ENCODE measurements around the gene LCE4A. TPM values are rescaled to one million over a fixed set of nuclear protein-coding genes. Genes with fewer than 3 reads are reported as not detected.
"Not testable (repeated sequence)": the region's sequence is repeated elsewhere in the genome, so short reads cannot be mapped to it uniquely, and the experiment has no call there.

The LCE4A gene, protein sequence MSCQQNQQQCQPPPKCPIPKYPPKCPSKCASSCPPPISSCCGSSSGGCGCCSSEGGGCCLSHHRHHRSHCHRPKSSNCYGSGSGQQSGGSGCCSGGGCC
- total RNA-seq (2014; rRNA removed; shearing (Covaris generic)) = not detected in 2 replicates

DNA sequence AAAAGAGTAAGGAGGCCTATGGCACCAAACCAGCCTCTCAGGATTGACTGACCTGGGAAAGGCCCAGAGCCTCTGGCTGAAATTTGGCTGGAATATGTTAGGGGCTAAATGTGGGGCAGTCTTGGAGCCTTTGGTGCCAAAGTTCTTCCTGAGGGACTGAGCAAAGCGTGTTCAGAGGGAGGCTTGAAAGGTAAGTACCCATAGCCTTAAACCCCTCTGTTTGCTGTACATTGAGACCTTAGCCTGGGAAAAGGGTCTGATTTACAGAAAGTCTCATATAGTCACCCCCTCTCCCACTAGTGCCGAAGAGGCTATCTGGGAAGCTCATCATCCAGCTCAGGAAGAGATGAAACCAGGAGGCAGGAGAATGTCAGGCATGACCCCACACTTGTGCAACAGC, at the start of gene LCE4A:
TSS of gene LCE4A (plus strand) at position 301 of the 400 bp plus-strand sequence. CDS start 916 bp downstream, outside the sequence.
- DNase-seq (ENCODE audit: low read depth) = no peak

DNA sequence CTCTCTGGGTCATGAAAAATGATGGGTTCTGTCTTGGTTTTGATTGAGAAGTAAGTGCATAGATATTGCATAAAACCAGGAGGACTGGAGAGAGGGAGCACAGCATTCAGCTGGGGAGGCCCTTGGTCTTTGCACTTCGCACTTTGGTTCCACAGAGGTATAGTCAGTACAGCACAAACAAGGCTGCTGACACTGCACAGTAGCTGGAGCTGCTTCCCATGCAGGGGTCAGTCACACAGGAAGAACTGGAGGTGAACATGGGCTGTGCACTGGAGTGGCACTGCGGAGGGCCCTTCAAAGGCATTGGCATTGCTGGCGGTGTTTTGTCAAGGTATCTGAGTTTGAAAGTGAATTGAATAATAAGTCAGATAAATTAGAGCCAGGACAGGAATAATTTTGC, 49.3 kb upstream of the LCE4A start:
- no peak for DNase-seq (ENCODE audit: low read depth)

DNA sequence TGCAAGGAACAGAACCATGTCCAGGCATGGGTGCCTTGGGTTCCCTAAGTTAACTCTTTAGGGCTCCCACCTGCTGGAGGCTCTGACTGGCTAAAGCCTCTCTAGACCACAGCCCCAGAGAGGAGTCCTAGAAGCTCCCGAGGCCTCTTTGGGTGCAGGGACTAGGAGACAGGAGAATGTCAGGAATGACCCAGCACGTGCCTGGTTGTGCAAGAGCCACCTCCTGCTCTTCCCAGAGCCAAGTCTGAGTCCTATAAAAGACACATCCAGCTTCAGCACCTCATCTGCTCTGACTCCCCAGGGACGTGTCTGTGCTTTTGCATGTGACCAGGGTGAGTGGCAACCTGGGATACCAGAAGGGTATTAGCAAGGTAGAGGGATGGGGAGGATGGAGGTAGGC, 44.9 kb upstream of the LCE4A start, which contains the start of gene LCE2D:
TSS of gene LCE2D (plus strand) at position 283 of the 400 bp plus-strand sequence. CDS start 726 bp downstream, outside the sequence.
- no peak for DNase-seq (ENCODE audit: low read depth)

DNA sequence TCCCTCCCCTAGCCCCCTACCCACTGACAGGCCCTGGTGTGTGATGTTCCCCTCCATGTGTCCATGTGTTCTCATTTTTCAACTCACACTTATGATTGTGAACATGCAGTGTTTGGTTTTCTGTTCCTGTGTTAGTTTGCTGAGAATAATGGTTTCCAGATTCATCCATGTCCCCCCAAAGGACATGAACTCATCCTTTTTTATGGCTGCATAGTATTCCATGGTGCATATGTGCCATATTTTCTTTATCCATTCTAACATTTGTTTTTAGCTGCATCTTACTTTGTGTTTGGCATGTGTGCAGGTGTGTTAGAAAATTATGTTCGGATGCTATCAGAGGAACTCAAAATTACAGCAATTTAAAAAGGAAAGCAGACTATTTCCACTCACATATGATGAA, 41.8 kb upstream of the LCE4A start:
- DNase-seq (ENCODE audit: low read depth) = not testable (repeated sequence)

DNA sequence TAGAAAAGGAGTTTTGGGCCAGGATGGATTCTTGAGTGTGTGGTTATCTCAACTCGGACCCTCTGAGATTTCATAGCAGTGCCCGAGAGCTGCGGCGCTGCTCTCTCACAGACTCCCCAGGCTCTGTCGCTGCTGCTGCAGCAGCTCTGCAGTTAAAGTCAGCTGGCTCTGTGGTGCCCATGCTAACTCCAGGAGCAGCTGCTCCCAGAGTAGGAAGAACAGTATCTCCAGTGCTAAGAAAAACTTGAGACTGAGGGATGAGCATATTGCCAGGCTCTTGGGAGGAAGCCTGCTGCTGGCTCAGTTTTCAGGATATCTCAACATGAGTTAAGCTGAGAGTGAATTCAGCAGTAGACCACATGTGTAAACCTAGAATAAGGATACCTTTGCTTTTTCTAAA, 40.3 kb upstream of the LCE4A start:
- DNase-seq (ENCODE audit: low read depth) = no peak

DNA sequence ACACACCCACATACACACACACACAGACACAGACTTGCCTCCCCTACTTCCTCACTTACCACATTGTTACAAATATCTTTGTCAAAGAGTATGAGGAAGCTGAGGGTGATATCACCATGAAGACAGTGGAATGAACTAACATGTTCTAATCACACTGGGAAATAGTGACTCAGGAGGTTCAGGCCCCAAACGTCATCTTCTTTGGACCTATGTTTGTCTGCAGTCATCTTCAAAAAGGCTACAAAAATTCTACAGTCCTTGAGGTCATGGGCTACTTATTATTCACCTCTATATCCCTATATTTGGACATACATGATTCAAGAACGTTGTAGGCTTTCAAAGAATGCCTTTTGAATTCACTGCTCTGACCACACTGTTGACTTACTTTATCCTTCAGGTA, 34.9 kb upstream of the LCE4A start:
- no peak for DNase-seq (ENCODE audit: low read depth)

DNA sequence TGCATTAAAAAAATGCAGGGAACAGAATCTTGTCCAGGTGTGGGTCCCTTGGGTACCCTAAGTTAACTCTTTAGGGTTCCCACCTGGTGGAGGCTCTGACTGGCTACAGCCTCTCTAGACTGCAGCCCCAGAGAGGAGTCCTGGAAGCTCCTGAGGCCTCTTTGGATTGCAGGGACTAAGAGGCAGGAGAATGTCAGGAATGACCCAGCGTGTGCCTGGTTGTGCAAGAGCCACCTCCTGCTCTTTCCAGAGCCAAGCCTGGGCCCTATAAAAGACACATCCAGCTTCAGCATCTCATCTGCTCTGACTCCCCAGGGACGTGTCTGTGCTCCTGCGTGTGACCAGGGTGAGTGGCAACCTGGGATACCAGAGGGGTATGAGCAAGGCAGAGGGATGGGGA, 33.0 kb upstream of the LCE4A start, which contains the start of gene LCE2C:
TSS of gene LCE2C (plus strand) at position 297 of the 400 bp plus-strand sequence. CDS start 737 bp downstream, outside the sequence.
- not testable (repeated sequence) for DNase-seq (ENCODE audit: low read depth)

DNA sequence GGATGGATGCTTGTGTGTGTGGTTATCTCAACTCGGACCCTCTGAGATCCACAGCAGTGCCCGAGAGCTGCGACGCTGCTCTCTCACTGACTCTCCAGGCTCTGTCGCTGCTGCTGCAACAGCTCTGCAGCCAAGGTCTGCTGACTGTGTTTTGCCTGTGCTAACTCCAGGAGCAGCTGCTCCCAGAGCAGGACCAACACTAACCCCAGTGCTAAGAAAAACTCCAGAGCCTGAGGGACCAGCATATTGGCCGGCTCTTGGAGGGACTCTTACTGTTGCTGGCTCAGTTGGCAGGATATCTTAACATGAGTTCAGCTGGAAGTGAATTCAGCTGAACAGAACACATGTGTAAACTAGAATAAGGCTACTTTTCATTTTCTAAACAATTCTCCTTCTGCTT, 28.5 kb upstream of the LCE4A start:
- DNase-seq (ENCODE audit: low read depth) = no peak

DNA sequence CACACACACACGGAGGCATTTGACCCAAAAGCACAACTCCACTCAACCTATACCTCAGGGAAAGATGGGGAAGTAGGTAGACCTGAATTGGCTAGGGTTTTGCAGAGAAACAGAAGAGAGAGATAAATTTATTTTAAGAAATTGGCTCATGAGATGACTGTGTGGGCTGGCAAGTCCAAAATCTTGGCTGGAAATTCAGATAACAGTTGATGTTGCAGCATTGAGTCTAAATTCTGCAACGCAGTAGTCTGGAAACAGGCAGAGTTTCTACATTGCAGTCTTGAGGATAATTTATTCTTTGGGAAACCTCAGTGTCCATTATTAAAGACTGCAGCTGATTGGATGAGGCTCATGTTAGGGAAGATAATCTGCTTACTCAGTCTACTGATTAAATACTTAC, 26.3 kb upstream of the LCE4A start:
- DNase-seq (ENCODE audit: low read depth) = no peak

DNA sequence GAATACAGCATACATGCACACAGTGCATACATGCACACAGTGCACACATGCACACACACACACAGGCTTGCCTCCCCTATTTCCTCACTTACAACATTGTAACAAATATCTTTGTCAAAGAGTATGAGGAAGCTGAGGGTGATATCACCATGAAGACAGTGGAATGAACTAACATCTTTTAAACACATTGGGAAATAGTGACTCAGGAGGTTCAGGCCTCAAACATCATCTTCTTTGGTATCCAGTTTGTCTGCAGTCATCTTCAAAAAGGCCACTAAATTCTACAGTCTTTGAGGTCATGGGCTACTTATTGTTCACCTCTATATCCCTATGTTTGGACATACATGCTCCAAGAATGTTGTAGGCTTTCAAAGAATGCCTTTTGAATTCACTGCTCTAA, 24.1 kb upstream of the LCE4A start:
- no peak for DNase-seq (ENCODE audit: low read depth)

DNA sequence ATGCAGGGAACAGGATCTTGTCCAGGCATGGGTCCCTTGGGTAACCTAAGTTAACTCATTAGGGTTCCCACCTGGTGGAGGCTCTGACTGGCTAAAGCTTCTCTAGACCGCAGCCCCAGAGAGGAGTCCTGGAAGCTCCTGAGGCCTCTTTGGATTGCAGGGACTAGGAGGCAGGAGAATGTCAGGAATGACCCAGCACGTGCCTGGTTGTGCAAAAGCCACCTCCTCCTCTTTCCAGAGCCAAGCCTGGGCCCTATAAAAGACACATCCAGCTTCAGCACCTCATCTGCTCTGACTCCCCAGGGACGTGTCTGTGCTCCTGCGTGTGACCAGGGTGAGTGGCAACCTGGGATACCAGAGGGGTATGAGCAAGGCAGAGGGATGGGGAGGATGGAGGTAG, 22.1 kb upstream of the LCE4A start, which contains the start of gene LCE2B:
TSS of gene LCE2B (plus strand) at position 301 of the 400 bp plus-strand sequence. CDS start 721 bp downstream, outside the sequence.
- DNase-seq (ENCODE audit: low read depth) = not testable (repeated sequence)

DNA sequence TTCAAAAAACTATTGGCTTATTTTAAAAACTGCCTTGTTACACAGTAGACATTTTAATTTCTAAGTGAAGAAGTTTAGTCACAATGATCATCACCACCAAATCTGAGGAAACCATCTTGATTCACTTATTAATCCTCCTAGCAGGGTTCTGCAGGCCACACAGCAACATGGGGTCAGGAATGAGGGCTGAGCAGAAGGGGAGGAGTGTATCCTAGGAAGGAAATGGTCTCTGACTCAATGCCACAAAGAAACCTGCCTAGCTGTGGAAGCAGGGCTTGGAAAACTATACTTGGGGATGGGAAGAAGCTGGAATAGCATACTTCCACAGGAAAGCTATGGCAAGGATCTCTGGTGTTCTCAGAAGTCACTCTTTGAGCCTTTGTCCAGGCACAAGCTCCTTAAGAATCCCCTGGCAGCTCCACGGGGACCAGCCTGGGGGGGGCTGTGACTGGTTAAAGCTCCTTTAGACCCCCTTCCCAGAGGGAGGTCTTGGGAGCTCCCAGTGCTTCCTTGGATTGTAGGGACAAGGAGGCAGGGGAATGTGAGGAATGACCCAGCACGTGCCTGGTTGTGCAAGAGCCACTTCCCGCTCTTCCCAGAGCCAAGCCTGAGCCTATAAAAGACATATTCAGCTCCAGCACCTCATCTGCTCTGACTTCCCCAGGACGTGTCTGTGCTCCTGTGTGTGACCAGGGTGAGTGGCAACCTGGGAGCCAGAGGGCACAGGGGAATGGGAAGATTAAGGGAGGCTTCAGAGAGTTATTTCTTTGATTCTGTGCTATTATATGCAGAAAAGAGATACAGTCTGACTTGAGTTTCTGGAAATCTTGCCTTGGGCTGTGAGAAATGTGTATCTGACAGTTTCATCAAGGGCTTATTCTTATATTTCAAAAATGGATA, 10.0 kb upstream of the LCE4A start, which contains the start of gene LCE2A:
TSS of gene LCE2A (plus strand) at position 645 of the 900 bp plus-strand sequence. CDS start 557 bp downstream, outside the sequence.
- peak; percentile 2 for DNase-seq (ENCODE audit: low read depth)

DNA sequence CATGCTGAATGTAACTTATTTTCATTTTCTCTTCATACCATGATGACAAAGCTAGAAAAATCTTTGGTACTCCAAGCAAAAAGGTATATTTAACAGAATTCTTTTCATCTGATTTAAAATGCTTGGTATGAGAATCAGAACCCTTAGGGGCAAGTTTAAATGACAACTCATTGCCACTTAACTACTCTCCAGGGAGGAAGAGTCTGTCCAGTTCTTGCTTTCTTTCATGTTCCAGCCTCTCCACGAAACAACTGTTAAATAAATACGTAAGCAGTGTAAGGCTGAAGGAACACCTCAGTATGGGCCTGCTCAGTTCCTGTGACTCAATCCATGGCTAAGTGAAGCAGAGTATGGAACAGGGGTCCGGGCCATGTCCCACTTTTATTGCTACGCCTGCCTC, 8.2 kb upstream of the LCE4A start:
- peak; percentile 3 for DNase-seq (ENCODE audit: low read depth)

DNA sequence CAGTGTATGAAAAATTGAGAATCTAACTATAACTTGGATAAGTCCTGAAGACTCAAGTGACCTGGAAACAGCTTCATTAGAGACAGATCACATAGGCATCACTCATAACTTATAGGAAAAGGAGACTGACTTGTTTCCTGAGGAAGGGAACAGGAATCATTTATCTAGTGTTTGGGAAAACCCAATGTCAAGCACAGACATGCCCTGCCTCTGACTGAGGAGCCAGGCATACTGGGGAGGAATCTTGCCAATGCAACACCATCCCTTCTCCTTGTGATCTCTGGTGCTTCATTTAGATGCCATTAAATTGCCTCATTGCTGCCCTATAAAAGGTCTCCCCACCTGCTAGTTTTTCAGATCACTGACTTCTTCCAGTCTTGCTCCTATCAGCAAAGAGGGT, 10.3 kb downstream of the LCE4A start:
- DNase-seq (ENCODE audit: low read depth) = no peak

DNA sequence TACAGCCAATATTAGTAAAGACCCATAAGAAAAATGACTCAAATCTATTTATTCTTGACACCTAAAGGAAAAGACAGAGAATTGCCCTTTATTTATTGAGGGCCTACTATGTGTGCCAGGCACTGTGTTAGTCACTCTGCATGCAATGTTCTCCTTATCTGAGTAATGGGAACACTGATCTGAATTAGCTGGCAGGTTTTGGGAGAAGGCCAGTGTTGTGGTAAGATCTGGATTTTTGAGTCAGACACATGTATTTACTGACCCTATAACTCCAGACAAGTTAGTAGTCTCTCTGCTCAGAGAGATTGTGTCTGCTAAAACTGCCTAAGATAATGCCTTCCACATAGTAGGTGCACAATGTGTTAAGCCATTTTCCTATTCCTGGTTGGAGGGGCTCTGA, 17.3 kb downstream of the LCE4A start:
- no peak for DNase-seq (ENCODE audit: low read depth)

DNA sequence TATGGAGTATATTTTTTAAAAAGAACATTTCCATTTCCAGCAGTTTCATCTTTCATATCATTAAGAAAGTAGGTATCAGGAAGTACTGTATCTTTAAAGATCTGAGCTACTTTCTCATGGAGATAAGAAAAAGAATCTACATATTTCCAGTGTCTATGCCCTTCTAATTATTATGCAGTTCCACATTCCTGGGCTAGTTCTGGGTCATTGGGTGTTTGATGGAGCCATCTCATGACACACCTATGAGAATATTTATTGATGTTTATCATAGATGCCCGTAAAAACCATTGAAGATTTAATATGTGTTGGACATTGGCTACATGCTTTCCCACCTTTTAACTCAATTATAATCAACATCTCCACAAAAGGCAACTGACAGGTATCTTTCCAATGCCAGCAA, 21.0 kb downstream of the LCE4A start:
- DNase-seq (ENCODE audit: low read depth) = no peak

DNA sequence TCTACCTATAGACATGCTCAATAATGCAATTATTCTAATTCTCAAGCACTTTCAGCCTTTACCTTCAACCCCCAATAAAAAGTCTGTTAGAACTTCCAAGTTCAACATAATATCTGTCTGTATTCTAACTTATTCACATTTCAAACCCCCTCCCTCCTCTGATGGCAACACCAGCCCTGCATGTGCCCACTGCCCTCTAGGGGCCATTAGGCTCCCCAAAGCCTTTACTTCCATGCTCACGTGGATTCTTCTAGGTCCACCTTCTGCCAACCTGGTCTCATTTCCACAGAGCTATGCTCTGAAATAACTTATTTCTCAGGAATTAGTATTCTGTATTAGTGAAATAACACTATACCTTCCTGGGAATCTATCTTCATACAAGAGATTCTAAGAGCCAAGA, 27.7 kb downstream of the LCE4A start:
- DNase-seq (ENCODE audit: low read depth) = no peak

DNA sequence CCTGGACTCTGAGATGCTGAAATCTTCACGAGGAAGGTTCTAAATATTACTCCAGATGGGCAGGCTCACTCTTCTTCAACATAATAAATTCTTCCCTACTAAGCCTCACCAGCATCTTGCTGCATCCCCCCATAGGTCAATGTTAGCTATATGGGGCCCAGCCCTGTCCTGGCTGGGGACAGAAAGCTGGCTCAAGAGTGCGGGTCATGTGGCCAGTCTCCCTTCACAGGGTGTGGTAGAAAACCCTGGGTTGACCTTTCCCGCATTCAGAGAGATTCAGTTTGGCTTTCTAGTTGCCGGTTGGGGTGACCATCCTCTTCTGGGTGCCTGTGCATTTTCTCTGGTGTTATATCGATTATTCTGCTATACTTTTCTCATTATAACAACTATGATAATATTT, 30.0 kb downstream of the LCE4A start:
- no peak for DNase-seq (ENCODE audit: low read depth)

DNA sequence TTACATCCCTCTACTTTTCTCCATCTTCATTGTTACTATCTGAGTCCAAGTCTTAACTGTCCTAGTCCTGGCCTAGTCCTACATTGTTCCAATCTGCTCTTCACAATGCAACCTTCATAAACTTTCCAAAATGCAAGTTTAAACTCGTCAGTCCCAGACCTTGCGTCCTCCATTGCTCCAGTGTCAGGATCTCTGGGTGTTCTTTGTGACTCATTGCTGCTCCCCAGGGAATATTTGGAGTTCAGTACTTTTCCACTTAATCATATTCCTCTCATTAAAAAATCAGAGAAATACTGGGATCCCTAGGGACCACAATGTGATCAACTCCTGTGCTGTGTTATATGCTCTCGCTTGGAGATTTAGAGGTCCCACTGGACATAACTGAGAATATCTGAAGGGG, 31.9 kb downstream of the LCE4A start:
- no peak for DNase-seq (ENCODE audit: low read depth)

DNA sequence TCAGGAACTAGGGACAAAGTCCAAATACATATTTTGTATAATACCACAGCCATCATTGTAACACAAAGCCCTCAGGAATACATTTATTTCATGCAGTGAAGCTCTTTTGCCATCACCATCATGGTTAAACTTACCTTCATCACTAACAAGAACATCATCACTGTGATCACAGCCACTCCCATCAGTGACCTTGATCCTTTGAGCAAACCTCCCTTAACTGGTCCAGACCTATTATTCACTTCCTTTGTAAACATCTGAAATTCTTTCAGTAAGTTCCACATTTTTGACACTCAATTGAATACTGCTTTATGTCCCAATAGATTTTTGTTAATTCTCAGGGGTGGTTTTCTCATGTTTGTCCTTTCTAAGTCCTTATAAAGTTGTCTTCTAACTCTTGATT, 33.7 kb downstream of the LCE4A start:
- DNase-seq (ENCODE audit: low read depth) = no peak

DNA sequence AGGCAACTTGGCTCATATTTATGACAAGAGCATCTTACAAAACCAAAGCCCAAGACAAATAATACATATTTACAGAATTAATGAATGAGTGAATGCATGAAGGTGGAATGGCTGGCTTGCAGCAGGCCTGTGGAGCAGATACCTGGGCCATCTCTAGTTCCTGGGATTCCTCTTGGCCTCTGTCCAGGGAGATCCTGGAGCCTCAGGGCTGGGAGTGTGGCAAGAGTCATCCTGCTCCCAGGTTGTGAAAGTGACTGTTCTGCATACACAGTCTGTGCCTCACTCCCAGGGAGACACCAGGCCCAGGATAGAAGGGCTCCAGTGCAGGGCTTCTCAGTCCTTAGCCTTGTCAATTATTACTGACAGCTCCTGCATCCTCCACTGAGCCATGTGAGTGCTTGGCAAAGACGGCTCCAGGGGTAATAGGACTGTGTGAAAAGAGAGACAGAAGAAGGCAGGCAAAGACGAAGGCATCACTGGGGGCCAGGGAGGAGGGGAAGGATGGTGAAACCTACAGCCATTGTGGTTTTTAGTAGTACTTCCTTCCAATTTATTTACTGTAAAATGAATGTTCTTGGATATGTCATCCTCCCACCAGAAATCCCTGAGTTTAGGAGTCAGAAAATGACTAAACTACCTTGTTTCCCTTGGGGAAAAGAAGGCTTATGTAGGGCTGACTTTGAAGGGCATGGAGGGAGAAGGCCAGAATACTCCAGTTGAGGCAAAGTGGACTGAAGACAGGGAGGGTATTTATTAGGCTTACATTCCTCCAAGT, 35.6 kb downstream of the LCE4A start:
- no peak for DNase-seq (ENCODE audit: low read depth)

DNA sequence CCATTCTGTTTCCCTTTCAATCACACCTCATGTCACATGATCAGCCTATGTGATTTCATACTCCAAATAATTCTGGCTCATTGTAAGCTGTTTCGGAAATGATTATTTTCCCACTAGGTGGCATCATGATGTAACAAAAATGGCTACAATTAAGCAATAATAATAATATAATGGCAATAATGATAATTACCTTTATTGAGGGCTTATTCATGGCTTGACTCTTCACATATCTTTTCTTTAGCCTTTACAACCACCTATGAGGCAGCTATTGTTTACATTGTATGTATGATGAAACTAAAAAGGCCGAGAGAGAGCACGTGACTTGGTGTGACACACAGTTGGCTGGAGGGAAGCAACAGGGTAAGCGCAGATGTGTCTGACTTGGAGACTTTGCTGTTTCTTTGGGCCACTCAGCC, 37.3 kb downstream of the LCE4A start:
- DNase-seq (ENCODE audit: low read depth) = peak; percentile 31
